Ectodermal cell (in vitro differentiated cells): ENCODE measurements around the gene ATP6V1F. TPM values are rescaled to one million over a fixed set of nuclear protein-coding genes. Genes with fewer than 3 reads are reported as not detected.

Experiments
- H3K27ac ChIP-seq: 2 replicates; pipeline ENCODE4 v1.7.0; 2013; ENCODE audit warnings: mild to moderate bottlenecking, low read depth, low read length; ENCODE audit not compliant: insufficient read depth, poor library complexity, severe bottlenecking
- H3K27me3 ChIP-seq: 2 replicates; pipeline ENCODE4 v1.7.0; 2013; ENCODE audit warnings: mild to moderate bottlenecking, low read length; ENCODE audit not compliant: insufficient read depth, control insufficient read depth, poor library complexity, severe bottlenecking
- H3K36me3 ChIP-seq: one replicate; pipeline ENCODE4 v1.7.0; 2013; ENCODE audit warnings: low read length; ENCODE audit not compliant: control insufficient read depth, insufficient read depth
- H3K4me1 ChIP-seq: one replicate; pipeline ENCODE4 v1.7.0; 2013; ENCODE audit warnings: low read length; ENCODE audit not compliant: control insufficient read depth, insufficient read depth
- H3K4me3 ChIP-seq: 2 replicates; pipeline ENCODE4 v1.7.0; 2013; ENCODE audit warnings: low read depth, low read length, control low read depth; ENCODE audit not compliant: insufficient read depth
- H3K9me3 ChIP-seq: 2 replicates; pipeline ENCODE4 v1.7.0; 2013; ENCODE audit warnings: mild to moderate bottlenecking, low read length, moderate library complexity; ENCODE audit not compliant: control insufficient read depth
- WGBS, 2 experiments: methylation state at CpG; one replicate each; pipeline ENCODE4 v1.1.7; 2013; ENCODE audit warnings: missing lambda C conversion rate in 2 of 2; 5-methylcytosine and 5-hydroxymethylcytosine counted together
- polyA plus RNA-seq, 4 experiments: library from polyadenylated mRNA; stranded (reverse); fragments of 50-300 nt; gene quantifications; one replicate each; pipeline ENCODE4 v1.2.3, GENCODE V29; 2013

Gene ATP6V1F, protein sequence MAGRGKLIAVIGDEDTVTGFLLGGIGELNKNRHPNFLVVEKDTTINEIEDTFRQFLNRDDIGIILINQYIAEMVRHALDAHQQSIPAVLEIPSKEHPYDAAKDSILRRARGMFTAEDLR
- 154 TPM for polyA plus RNA-seq (2013, experiment 1 of 4)
- 141 TPM for polyA plus RNA-seq (2013, experiment 2 of 4)
- 119 TPM for polyA plus RNA-seq (2013, experiment 3 of 4)
- 139 TPM for polyA plus RNA-seq (2013, experiment 4 of 4)

DNA sequence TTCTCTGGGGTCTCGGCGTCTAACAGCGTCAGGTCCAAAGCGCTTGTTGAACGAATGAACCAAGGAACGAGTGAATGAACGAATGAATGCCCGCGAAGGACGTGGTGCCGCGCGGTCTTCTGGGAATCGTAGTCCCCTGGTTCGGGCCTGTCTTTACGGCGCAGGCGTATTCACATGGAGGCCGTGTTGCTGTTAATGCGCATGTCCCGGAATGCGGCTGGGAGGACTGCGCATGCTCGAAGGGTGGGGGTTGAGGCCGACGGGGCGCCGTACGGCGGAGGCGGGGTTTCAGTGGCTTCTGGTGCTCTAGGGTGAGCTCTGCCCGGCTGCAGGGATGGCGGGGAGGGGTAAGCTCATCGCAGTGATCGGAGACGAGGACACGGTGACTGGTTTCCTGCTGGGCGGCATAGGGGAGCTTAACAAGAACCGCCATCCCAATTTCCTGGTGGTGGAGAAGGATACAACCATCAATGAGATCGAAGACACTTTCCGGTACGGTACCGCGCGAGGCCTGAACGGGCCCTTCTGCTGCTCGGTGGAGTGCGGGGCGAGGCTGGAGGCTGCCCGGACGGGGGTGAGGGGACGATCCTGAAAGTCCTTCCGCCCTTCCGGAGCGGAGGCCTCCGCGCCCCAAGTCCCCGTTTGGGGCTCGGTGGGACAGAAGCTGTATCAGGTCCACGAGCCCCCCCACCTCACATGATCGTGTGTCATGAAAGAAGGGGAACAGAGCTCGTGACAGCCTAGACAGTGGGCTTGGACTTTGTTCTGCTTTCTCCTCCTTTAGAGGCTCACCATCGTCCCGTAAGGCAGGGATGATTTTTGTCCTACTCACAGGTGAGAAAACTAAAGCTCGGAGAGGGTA, at the start of gene ATP6V1F:
ATP6V1F (plus strand) TSS at position 286 of the 862 bp plus-strand sequence; CDS start at position 335, 49 bp downstream.
- 1% methylated on average over 65 of the region's 65 CpGs for WGBS, 2 experiments
- H3K27me3 ChIP-seq, result peaks cover 10% of the 10 kb centered on the region
- no peak within 1 kb of the TSS for H3K27ac ChIP-seq
- no peaks in the 10 kb centered on the region for H3K9me3 ChIP-seq
- H3K4me3 ChIP-seq, result peak within 1 kb of the TSS; percentile 85
- peaks cover 6% of the 10 kb centered on the region for H3K4me1 ChIP-seq
- no peaks in the 10 kb centered on the region for H3K36me3 ChIP-seq

DNA sequence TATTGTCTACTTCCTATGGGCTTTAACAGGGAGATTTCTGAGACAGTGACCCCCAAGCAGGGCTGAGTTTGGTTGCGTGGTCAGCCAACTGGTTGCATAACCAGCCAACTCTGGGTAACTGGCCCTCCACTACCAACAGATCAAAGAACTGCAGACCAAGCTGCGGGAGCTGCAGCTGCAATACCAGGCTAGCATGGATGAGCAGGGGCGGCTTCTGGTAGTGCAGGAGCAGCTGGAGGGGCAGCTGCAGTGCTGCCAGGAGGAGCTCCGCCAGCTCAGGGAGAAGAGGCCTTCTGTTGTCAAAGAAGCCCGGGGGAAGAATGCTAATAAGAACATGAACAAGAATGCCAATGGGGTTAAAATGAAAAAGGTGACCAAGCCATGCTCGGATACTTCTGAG, 48.2 kb upstream of the ATP6V1F start:
- Histone ChIP-seq H3K36me3 (peaks cover 12% of the 10 kb centered on the region), H3K27me3 (no peaks in the 10 kb centered on the region), H3K4me1 (peaks cover 5% of the 10 kb centered on the region), H3K27ac (no peak overlapping the region), H3K4me3 (no peak overlapping the region), H3K9me3 (no peaks in the 10 kb centered on the region)
- 92 to 94% methylated on average over 6 of the region's 6 CpGs for whole genome bisulfite sequencing, 2 experiments

DNA sequence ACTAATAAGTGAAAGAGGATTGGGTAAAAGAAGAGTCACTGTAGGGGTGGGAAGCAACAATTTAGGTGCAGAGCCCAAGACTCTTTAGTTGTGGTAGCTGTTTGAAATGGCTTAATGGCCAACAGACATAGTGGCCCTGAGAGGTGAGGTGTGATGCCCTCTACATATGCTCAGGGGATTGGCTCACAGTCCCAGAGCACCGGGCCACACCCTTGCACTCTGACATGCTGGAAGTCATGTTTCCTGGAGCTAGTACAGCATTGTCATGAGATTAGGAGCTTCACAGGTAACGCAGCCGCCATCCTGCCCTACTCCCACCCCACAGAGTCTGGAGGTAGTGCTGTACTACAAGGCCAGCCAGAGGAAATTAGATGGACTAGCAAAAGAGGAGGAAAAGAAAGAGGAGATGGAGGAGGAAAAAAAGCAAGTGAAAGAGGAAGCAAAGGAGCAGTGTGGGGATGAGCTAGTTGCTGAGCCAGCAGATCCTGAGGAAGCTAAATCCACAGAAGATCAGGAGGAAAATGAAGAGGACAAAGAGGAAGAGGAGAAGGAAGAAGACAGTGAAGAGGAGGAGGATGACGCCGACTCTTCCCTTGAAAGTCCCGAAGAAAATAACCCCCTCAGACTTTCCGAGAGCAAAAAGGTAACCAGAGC, 47.2 kb upstream of the ATP6V1F start:
- no peaks in the 10 kb centered on the region for H3K9me3 ChIP-seq
- peaks cover 6% of the 10 kb centered on the region for H3K36me3 ChIP-seq
- no peaks in the 10 kb centered on the region for H3K27me3 ChIP-seq
- no peak overlapping the region for H3K4me3 ChIP-seq
- no peak overlapping the region for H3K27ac ChIP-seq
- WGBS, 2 experiments, result 94 to 98% methylated on average over 7 of the region's 7 CpGs
- H3K4me1 ChIP-seq, result peaks cover 5% of the 10 kb centered on the region

DNA sequence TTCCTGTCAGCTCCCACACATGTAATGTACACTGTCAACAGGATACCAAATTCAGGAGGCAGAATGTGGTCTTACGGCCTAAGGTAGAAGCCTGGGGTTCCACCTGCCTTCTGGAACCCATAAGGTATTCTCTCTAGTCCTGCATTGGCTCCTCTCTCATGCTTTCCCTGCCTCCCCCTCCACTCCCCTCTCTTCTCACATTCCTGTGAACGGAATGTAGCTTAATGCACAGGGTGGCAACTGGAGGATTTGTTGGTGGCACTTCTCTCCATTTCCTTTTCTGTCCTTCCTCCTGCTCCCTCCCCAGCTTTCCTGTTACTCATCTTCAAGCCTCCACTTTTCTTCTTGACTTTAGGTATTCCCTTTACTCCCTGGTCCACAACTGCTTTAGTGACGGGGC, 44.0 kb upstream of the ATP6V1F start:
- 74 to 80% methylated on average over 3 of the region's 3 CpGs for WGBS, 2 experiments

DNA sequence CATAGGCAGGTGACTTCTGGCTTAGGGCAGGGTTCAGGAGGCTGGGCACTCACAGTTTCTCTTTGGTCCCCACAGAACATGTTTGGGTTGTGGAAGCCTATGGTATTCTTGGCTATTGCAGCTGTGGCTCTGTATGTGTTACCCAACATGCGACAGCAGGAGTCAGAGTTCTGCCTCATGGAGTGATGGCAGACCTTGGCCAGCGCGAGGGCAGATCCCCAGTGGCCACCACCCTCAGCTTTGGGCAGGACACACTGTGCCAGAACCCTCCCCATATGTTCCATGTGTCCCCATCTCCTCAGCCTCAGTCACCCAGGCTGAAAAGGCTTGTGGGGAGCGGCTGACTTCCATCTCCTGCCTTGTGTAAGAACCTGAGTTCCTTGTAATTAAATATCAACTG, 40.9 kb upstream of the ATP6V1F start:
- H3K36me3 ChIP-seq, result no peaks in the 10 kb centered on the region
- no peaks in the 10 kb centered on the region for H3K9me3 ChIP-seq
- no peak overlapping the region for H3K4me3 ChIP-seq
- no peaks in the 10 kb centered on the region for H3K4me1 ChIP-seq
- no peak overlapping the region for H3K27ac ChIP-seq
- no peaks in the 10 kb centered on the region for H3K27me3 ChIP-seq
- WGBS, 2 experiments, result 92 to 94% methylated on average over 4 of the region's 4 CpGs

More for the DNA sequence above, 44.0 kb upstream of the ATP6V1F start:
- no peaks in the 10 kb centered on the region for H3K4me1 ChIP-seq
- no peaks in the 10 kb centered on the region for H3K27me3 ChIP-seq
- H3K4me3 ChIP-seq, result no peak overlapping the region
- H3K27ac ChIP-seq, result no peak overlapping the region
- no peaks in the 10 kb centered on the region for H3K9me3 ChIP-seq
- no peaks in the 10 kb centered on the region for H3K36me3 ChIP-seq

- Histone ChIP-seq H3K27me3 (peaks cover 20% of the 10 kb centered on the region), H3K36me3 (no peaks in the 10 kb centered on the region), H3K4me1 (peaks cover 23% of the 10 kb centered on the region), H3K4me3 (no peak overlapping the region), H3K27ac (no peak overlapping the region), H3K9me3 (no peaks in the 10 kb centered on the region)
- WGBS, 2 experiments, result 82 to 89% methylated on average over 4 of the region's 4 CpGs
These were observed 36.1 kb upstream of the ATP6V1F start for GRCh38 chr7:128826512-128826911.

- no peaks in the 10 kb centered on the region for H3K9me3 ChIP-seq
- WGBS, 2 experiments, result 72 to 89% methylated on average over 1 of the region's 1 CpG
- peaks cover 20% of the 10 kb centered on the region for H3K27me3 ChIP-seq
- no peaks in the 10 kb centered on the region for H3K36me3 ChIP-seq
- H3K4me3 ChIP-seq, result no peak overlapping the region
- no peak overlapping the region for H3K27ac ChIP-seq
- H3K4me1 ChIP-seq, result peaks cover 26% of the 10 kb centered on the region
These were observed 35.8 kb upstream of the ATP6V1F start for GRCh38 chr7:128826916-128827247.

GRCh38 chr7:128827248-128827958, 35.3 kb upstream of the ATP6V1F start:
- WGBS, 2 experiments, result 52 to 54% methylated on average over 17 of the region's 17 CpGs
- peak overlapping the region; percentile 47 for H3K27ac ChIP-seq
- H3K4me3 ChIP-seq, result no peak overlapping the region
- peaks cover 30% of the 10 kb centered on the region for H3K4me1 ChIP-seq
- peaks cover 20% of the 10 kb centered on the region for H3K27me3 ChIP-seq
- no peaks in the 10 kb centered on the region for H3K9me3 ChIP-seq
- no peaks in the 10 kb centered on the region for H3K36me3 ChIP-seq

DNA sequence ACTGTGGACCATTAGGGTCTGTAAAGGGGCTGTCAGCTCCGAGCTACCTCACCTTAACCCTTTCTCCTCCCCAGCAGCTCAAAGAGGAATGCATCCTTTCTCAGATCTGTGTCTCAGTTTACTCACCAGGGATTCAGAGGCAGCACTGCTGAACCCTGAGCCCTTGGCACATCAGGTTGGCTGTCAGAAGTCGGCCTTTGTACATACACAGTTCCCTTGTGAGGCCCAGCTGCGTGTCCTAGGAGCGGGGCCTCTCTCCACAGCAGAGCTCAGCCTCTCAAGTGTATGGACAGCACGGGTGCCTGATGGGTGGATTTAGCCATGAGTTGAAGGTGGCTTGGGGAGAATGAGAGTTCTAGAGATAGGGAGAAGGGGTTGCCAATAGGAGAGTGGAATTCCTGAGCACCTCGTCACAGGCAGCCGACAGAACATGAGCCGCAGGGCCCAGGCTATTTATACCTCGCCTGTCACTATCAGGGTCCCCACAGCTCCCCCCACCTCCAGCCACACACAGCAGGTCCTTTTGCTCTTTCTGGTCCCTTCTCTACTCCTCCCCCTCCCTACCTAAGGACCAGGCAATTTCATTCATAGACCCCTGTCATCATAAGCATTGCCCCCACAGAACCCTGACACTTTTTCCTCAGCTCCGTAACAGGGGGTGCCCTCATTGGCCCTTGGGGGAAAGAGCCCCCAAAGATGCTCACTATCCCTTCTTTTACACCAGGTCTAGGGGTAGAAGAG, 34.5 kb upstream of the ATP6V1F start:
- Histone ChIP-seq H3K27me3 (peaks cover 20% of the 10 kb centered on the region), H3K27ac (peak overlapping the region; percentile 47), H3K4me3 (no peak overlapping the region), H3K4me1 (peaks cover 38% of the 10 kb centered on the region), H3K36me3 (no peaks in the 10 kb centered on the region), H3K9me3 (no peaks in the 10 kb centered on the region)
- WGBS, 2 experiments, result 58 to 68% methylated on average over 10 of the region's 10 CpGs
